GM21786 (cell line): Measurements from ENCODE around the gene SLC27A3.
"Not testable (repeated sequence)": the region's sequence is repeated elsewhere in the genome, so short reads cannot be mapped to it uniquely, and the experiment has no call there.

Source experiments
- ATAC-seq: cut with Tn5 transposase; IDR thresholded peaks from one replicate; pipeline ENCODE4 v1.9.1; 2021; ENCODE audit not compliant: unreplicated experiment

SLC27A3 gene

GRCh38 chr1:153763365-153764225 lies 11.6 kb upstream of the SLC27A3 start:
- no peak for ATAC-seq

- no peak for ATAC-seq
These were observed 10.9 kb upstream of the SLC27A3 start for GRCh38 chr1:153764310-153764709.

GRCh38 chr1:153766663-153767062 lies 8.5 kb upstream of the SLC27A3 start:
- ATAC-seq: not testable (repeated sequence)

GRCh38 chr1:153767519-153767918 lies 7.7 kb upstream of the SLC27A3 start:
- no peak for ATAC-seq

- ATAC-seq: no peak
These were observed 6.7 kb upstream of the SLC27A3 start for GRCh38 chr1:153768316-153769181.

GRCh38 chr1:153769221-153769620 lies 6.0 kb upstream of the SLC27A3 start:
- no peak for ATAC-seq

- no peak for ATAC-seq
These were observed 4.4 kb upstream of the SLC27A3 start for GRCh38 chr1:153770797-153771196.

GRCh38 chr1:153771261-153771660 lies 3.9 kb upstream of the SLC27A3 start:
- no peak for ATAC-seq

GRCh38 chr1:153771841-153772593 lies 3.2 kb upstream of the SLC27A3 start:
- ATAC-seq: no peak

GRCh38 chr1:153773096-153773921 lies 1.9 kb upstream of the SLC27A3 start:
- ATAC-seq: no peak

- ATAC-seq: no peak
These were observed 1.1 kb upstream of the SLC27A3 start for GRCh38 chr1:153774026-153774595.

- peak; percentile 49 for ATAC-seq
These were observed 486 bp downstream of the SLC27A3 start for GRCh38 chr1:153775458-153776327.

GRCh38 chr1:153776352-153776751 lies 1.1 kb downstream of the SLC27A3 start:
- no peak for ATAC-seq

GRCh38 chr1:153776845-153777370 lies 1.7 kb downstream of the SLC27A3 start:
- no peak for ATAC-seq

- ATAC-seq: no peak
These were observed 2.4 kb downstream of the SLC27A3 start for GRCh38 chr1:153777648-153778047.

GRCh38 chr1:153778051-153778823 lies 3.0 kb downstream of the SLC27A3 start:
- ATAC-seq: no peak

GRCh38 chr1:153778824-153779519 lies 3.8 kb downstream of the SLC27A3 start:
- no peak for ATAC-seq
